NCI-H2227 (cell line): ENCODE measurements around the gene OR5M10.
"Not testable (repeated sequence)": the region's sequence is repeated elsewhere in the genome, so short reads cannot be mapped to it uniquely, and the experiment has no call there.

ENCODE experiments used
- DNase-seq: peaks from one replicate; lab custom pipeline; 2025; ENCODE audit not compliant: unreplicated experiment; lab: John Stamatoyannopoulos, UW

Gene OR5M10

DNA sequence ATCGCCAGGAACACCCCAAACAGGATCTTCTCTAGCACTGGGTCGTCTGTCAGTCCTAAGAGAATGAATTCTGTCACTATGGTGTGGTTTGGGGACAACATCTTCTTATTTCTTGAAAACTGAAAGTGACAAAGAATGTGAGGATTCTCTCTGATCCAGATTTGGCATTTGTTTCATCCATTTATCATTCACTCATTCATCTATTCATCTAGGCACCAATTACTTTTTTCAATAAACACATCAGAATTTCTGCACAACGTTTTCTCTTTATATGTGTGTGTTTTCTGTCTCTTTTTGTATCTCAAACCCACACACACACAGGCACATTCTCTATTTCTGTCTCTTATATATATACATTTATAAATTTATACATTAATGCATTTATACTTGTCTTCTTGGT lies at the start of gene OR5M10:
Gene OR5M10 (minus strand): TSS at position 101 of the 400 bp plus-strand sequence. CDS start 0 bp downstream, at position 101.
- no peak for DNase-seq

DNA sequence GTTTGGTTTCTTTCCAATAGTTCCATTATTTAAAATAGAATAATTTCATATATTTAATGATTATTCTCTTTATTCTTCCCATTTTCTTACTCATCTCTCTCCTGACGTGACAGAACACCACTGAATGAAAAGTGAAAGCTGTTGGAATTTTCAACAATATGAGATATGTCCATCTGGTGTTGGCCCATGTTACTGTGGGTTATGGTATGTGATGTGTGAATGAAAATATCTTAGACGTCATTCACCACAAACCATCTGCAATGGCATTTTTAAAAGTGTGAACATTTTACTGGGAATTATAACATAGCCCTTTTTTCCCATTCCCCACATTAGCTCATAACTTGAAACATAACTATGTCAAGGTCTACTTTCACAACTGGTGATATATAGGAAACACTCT lies 48.4 kb upstream of the OR5M10 start:
- no peak for DNase-seq

DNA sequence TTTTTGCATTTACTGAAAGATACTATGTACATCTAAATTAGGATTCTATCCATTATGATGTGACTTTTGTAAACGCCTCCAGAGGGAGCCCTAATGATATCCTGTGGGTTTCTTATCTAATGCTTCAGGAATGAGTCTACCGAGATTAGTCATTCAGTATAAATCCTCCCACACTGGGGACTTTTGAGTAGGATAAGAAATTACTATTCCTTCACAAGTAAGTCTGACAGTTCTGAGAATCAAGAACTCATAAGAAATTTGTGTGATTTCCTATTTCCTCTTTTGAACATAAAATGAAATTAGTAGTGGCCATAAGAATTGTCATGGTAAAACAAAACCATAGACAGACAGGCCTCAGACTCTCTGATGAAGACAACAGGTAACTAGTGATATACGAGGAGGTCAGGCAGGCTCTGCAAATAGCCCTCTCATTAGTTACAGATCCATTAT lies 47.2 kb upstream of the OR5M10 start:
- DNase-seq = no peak

DNA sequence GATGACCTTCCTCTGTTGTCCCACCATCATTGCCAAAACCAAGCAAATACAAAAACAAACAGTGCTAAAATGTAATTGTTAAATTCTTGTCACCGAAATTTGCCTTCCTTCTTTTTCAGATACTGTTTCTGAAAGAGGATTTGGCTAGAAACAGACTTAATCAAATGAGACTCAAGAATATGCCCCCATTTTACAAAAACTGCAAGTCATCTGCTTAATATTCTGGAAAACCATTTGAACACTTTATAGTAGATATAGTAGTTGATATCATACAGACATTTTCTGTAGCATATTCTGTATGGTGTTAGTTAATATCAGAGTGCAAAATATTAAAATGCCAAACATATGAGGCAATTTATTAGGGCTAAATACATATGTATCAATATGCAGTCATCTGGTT lies 33.7 kb upstream of the OR5M10 start:
- no peak for DNase-seq

DNA sequence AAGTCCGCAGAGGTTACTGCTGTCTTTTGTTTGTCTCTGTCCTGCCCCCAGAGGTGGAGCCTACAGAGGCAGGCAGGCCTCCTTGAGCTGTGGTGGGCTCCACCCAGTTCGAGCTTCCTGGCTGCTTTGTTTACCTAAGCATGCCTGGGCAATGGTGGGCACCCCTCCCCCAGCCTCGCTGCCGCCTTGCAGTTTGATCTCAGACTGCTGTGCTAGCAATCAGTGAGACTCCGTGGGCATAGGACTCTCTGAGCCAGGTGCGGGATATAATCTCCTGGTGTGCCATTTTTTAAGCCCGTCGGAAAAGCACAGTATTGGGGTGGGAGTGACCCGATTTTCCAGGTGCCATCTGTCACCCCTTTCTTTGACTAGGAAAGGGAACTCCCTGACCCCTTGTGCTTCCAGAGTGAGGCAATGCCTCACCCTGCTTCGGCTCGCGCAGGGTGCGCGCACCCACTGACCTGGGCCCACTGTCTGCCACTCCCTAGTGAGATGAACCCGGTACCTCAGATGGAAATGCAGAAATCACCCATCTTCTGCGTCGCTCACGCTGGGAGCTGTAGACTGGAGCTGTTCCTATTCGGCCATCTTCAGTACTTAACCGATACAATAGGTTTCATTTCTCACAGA lies 14.7 kb upstream of the OR5M10 start:
- DNase-seq = not testable (repeated sequence)

DNA sequence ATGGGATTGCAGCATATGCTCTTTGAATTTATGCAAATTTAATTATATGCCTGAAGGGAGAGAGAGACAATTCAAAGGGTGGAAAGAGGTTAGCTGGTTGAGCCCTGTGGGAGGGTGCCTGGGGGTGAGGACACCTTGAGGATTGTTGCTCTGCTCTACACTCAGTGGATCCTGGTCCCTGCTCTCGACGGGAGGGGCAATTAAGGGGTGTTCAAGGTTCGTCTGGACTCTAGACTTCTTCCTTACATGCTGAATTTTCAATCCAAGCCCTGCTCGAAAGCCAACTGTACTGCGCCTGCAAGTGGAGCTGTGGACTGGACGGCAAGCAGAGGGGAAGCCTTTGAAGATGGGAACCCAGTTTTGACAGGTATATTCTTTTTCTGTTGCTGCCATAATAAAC lies 18.9 kb downstream of the OR5M10 start:
- DNase-seq = no peak

- not testable (repeated sequence) for DNase-seq
These were observed 22.8 kb downstream of the OR5M10 start for GRCh38 chr11:56554691-56555090.

- no peak for DNase-seq
These were observed 32.0 kb downstream of the OR5M10 start for GRCh38 chr11:56545531-56545930.

GRCh38 chr11:56543739-56544138 lies 33.8 kb downstream of the OR5M10 start:
- DNase-seq = no peak

GRCh38 chr11:56543157-56543556 lies 34.4 kb downstream of the OR5M10 start, which contains the start of gene OR5M11:
TSS of gene OR5M11 (minus strand) at chr11:56543257. CDS start at chr11:56543257, 0 bp downstream.
- no peak for DNase-seq

GRCh38 chr11:56533054-56533740 lies 44.3 kb downstream of the OR5M10 start:
- DNase-seq = no peak

- DNase-seq = no peak
These were observed 45.7 kb downstream of the OR5M10 start for GRCh38 chr11:56531856-56532255.
